Panc1 (cell line): ENCODE results near the gene CHST11. TPM values are rescaled to one million over a fixed set of nuclear protein-coding genes. Genes with fewer than 3 reads are reported as not detected.

Experiments
- ATAC-seq: fragments of 200-7000 bp; cut with Tn5 transposase; 2 replicates; pipeline ENCODE4 v1.9.1; 2020; ENCODE audit warnings: mild to moderate bottlenecking, moderate library complexity
- BruUV-seq: library from RNA; stranded (reverse); fragments of 400-500 nt; replicated peaks from 2 replicates; lab custom pipeline; 2021; lab: Mats Ljungman, UMichigan
- CTCF ChIA-PET: fragments of 300-600 bp; sonication (Branson Sonifier 250); formaldehyde crosslinking; loops from one replicate; lab custom pipeline; 2022; ENCODE audit warnings: antibody characterized with exemption; lab: Charles Lee
- POLR2A ChIA-PET: fragments of 300-600 bp; sonication (Branson Sonifier 250); formaldehyde crosslinking; loops from one replicate; lab custom pipeline; 2022; ENCODE audit warnings: antibody characterized with exemption; lab: Charles Lee
- DNase-seq: peaks from one replicate; pipeline ENCODE4 v3.0.0-alpha.2; 2010; ENCODE audit warnings: low read depth, low spot score
- H3K27ac ChIP-seq: 2 replicates; pipeline ENCODE4 v1.5.1; 2011; ENCODE audit warnings: mild to moderate bottlenecking, low read length, inconsistent platforms
- H3K27me3 ChIP-seq: fragments of 200-500 bp; sonication (Bioruptor generic); 2 replicates; pipeline ENCODE4 v1.6.0; 2014; ENCODE audit warnings: low read length, inconsistent platforms; ENCODE audit not compliant: control insufficient read depth, insufficient read depth
- H3K36me3 ChIP-seq: fragments of 200-500 bp; sonication (Bioruptor generic); 2 replicates; pipeline ENCODE4 v1.5.1; 2014; ENCODE audit warnings: inconsistent platforms, mild to moderate bottlenecking, low read length, moderate library complexity; ENCODE audit not compliant: control insufficient read depth, insufficient read depth
- H3K4me1 ChIP-seq: 2 replicates; pipeline ENCODE4 v1.5.1; 2011; ENCODE audit warnings: inconsistent platforms, mild to moderate bottlenecking, low read length, moderate library complexity; ENCODE audit not compliant: control insufficient read depth, insufficient read depth
- H3K4me3 ChIP-seq, 2 experiments: 2 replicates each; pipeline ENCODE4 v1.5.1; 2011 to 2012; ENCODE audit warnings: low read depth in 2 of 2, low read length in 2 of 2, mild to moderate bottlenecking in 2 of 2, inconsistent platforms in 1 of 2, moderate library complexity in 1 of 2
- H3K9me3 ChIP-seq: fragments of 200-500 bp; sonication (Bioruptor generic); 2 replicates; pipeline ENCODE4 v1.5.1; 2014; ENCODE audit warnings: low read depth, mild to moderate bottlenecking, inconsistent platforms, low read length, moderate library complexity; ENCODE audit not compliant: control insufficient read depth, insufficient read depth
- CTCF ChIP-seq: fragments of 450-650 bp; IDR thresholded peaks from 2 replicates; pipeline ENCODE4 v1.5.1; 2017; ENCODE audit warnings: mild to moderate bottlenecking
- POLR2AphosphoS5 ChIP-seq: IDR thresholded peaks from 2 replicates; pipeline ENCODE4 v1.6.1; 2012; ENCODE audit warnings: mild to moderate bottlenecking, low read depth, low read length, moderate library complexity
- REST ChIP-seq, 2 experiments: IDR thresholded peaks; 2 replicates each; pipeline ENCODE4 v1.6.1; 2011 to 2012; ENCODE audit warnings: low read depth in 2 of 2, control low read depth in 1 of 2, low read length in 1 of 2, mild to moderate bottlenecking in 1 of 2, moderate library complexity in 1 of 2; ENCODE audit not compliant: insufficient read depth in 1 of 2
- SIN3A ChIP-seq: IDR thresholded peaks from 2 replicates; pipeline ENCODE4 v1.6.1; 2012; ENCODE audit warnings: low read depth, mild to moderate bottlenecking, low read length, moderate library complexity, borderline replicate concordance; ENCODE audit not compliant: insufficient read depth
- TCF7L2 ChIP-seq: IDR thresholded peaks from 2 replicates; pipeline ENCODE4 v1.6.1; 2011; ENCODE audit warnings: mild to moderate bottlenecking, low read depth, low read length, inconsistent platforms
- in situ Hi-C: cut with HindIII; loops from 2 replicates; pipeline ENCODE4 v1.10.0; 2016; ENCODE audit warnings: low sequenced_read_pairs, low pct_unique_long_range_greater_than_20kb
- intact Hi-C: fragments of 100-400 bp; cut with micrococcal nuclease; formaldehyde crosslinking; loops from one replicate; pipeline ENCODE4 v1.10.0; 2022; ENCODE audit not compliant: unreplicated experiment
- total RNA-seq: library from RNA; stranded (reverse); gene quantifications from one replicate; pipeline ENCODE4 v1.2.1, GENCODE V29; 2021; ENCODE audit not compliant: unreplicated experiment

Gene CHST11
- total RNA-seq, 1 experiment from 2014 or later = 11.4 TPM

GRCh38 chr12:104747330-104747729, 290.6 kb downstream of the CHST11 start:
- Histone ChIP-seq H3K36me3 (no peaks in the 10 kb centered on the region), H3K4me1 (no peaks in the 10 kb centered on the region), H3K27me3 (no peaks in the 10 kb centered on the region), H3K27ac (no peak overlapping the region), H3K9me3 (no peaks in the 10 kb centered on the region), H3K4me3 (no peak overlapping the region)
- BruUV-seq = no TSS peak
- ChIA-PET CTCF (no interaction called here), POLR2A (no interaction called here)
- ATAC-seq (no peak), DNase-seq (no peak)
- TF ChIP-seq SIN3A (no peak), TCF7L2 (no peak), REST (IDR thresholded peaks at IDR 0.05; ENCODE audit: insufficient read depth in 1 of 2, low read depth in 2 of 2, low read length in 1 of 2) (no peak), POLR2AphosphoS5 (no peak), CTCF (no peak)
- intact Hi-C loops = no loop called here
- in situ Hi-C loops = no loop called here

GRCh38 chr12:104747955-104748354, 291.2 kb downstream of the CHST11 start:
- ChIA-PET POLR2A (no interaction called here), CTCF (no interaction called here)
- no peak for ATAC-seq
- Histone ChIP-seq H3K9me3 (no peaks in the 10 kb centered on the region), H3K27ac (no peak overlapping the region), H3K4me3 (no peak overlapping the region), H3K4me1 (no peaks in the 10 kb centered on the region), H3K27me3 (no peaks in the 10 kb centered on the region), H3K36me3 (no peaks in the 10 kb centered on the region)
- DNase-seq = no peak
- no TSS peak for BruUV-seq
- intact Hi-C loops (no loop called here), in situ Hi-C loops (no loop called here)
- no peak for TF ChIP-seq POLR2AphosphoS5
- no peak for TF ChIP-seq SIN3A
- TF ChIP-seq CTCF = no peak
- no peak for TF ChIP-seq REST (IDR thresholded peaks at IDR 0.05; ENCODE audit: insufficient read depth in 1 of 2, low read depth in 2 of 2, low read length in 1 of 2)
- TF ChIP-seq TCF7L2 = no peak
